DMS53 treated with DMSO at 0.1 percent for 48 hours (cell line): Measurements from ENCODE around the gene CORO2B.
"Not testable (repeated sequence)": the region's sequence is repeated elsewhere in the genome, so short reads cannot be mapped to it uniquely, and the experiment has no call there.

Source experiments
- DNase-seq: peaks from one replicate; lab custom pipeline; 2025; ENCODE audit not compliant: unreplicated experiment; lab: John Stamatoyannopoulos, UW

Gene CORO2B

DNA sequence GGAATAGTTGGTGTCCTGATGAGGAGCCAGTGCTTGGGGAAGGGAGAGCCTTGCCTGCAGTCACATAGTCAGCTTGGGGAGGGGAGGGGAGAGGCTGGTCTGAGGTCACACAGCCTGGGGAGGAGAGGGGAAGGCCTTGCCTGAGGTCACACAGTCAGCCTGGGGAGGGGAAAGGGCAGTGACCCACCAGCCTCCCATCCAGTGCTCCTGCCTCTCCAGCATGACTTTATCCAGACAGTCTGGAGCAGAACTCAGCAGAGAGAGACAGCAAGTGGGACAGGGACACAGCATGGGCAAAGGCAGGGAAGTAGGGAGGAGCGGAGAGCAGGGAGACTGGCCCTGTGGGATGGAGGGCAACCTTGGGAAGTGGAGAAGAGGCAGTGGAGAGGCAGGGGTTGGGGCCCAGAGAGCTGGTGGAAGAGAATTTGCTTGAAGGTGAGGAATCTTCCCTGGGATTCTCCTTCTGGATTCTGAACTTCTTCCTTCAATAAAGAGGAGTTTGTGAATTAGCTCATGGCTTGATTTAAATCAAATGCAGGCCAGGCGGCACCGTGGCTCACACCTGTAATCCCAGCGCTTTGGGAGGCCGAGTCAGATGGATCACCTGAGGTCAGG, 64.5 kb downstream of the CORO2B start:
- DNase-seq = no peak

- no peak for DNase-seq
Observed at GRCh38 chr15:68644083-68644904, 65.5 kb downstream of the CORO2B start.

DNA sequence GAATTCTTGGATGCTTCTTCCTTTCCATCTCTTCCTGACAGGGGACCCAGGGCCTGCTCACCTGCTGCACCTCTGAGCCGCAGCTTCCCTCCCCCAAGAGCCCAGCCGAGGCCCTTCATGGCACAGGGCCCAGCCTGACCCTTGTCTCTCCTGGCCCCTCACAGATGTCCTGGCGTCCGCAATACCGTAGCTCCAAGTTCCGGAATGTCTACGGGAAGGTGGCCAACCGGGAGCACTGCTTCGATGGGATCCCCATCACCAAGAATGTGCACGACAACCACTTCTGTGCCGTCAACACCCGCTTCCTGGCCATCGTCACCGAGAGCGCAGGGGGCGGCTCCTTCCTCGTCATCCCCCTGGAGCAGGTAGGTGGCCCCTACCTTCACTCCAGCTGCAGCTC, 66.2 kb downstream of the CORO2B start:
- no peak for DNase-seq

DNA sequence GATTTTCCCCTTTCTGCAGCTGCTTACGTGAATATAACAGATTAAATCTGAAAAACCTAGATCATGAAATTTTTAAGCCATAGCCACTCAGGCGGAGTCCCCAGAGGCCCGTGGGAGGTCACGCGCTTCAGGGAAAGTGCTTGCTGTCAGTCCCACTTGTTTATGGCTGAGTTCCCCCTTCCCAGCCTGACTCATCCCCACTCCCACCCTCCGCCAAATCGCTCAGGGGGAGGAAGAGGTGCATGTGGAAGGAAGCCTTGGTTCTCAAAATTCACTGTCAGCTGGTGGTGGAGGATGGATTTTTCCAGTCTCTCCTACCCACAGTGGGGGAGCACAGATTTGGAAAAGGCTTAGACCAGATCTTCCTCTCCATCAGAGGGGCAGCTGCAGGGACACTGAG, 67.4 kb downstream of the CORO2B start:
- no peak for DNase-seq

- DNase-seq = no peak
Observed at GRCh38 chr15:68646696-68647095, 67.9 kb downstream of the CORO2B start.

DNA sequence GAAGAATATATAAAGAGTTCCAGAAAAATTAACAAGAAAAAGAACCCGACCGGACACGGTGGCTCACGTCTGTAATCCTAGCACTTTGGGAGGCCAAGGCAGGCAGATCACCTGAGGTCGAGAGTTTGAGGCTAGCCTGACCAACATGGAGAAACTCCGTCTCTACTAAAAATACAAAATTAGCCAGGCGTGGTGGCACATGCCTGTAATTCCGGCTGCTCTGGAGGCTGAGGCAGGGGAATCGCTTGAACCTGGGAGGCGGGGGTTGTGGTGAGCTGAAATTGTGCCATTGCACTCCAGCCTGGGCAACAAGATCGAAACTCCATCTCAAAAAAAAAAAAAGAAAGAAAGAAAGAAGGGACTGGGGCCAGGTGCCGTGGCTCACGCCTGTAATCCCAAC, 68.6 kb downstream of the CORO2B start:
- DNase-seq = not testable (repeated sequence)

DNA sequence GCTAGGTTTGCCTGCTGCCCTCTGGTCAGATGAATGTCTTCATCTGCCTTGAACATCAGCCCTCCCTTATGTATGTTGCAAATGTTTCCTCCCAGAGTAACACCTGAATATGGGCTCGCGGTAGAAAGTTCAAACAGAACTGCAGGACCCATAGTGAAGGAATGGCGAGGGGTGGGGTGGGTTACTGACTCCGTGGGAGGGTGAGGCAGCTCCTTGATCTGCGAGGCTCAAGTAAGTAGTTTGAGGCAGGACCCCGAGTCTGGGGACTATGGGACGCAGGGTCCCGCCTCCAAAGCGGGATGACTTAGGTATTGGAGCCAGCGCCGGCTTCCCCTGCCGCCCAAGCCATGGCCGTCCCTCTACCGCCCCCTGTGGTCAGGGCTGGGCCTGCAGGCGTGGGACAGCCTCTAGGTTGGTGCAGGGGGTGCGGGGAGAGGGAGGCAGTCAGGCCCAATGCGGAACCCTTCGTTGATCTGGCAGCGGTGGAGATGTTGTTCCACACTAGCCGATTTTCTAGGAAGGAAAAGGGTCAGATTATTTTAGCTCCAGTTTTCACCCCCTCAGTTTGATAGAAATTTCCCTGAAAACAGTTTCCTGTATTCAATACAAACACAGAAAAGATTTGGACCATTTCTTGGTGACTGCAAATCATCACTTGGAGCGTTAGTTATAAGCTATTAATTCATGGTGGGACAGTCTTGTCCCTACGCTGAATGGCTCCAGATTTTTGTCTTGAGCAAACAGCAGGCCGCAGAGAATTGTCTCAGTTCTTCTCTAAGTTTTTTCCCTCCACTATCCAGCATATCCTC, 72.3 kb downstream of the CORO2B start:
- peak; percentile 23 for DNase-seq

DNA sequence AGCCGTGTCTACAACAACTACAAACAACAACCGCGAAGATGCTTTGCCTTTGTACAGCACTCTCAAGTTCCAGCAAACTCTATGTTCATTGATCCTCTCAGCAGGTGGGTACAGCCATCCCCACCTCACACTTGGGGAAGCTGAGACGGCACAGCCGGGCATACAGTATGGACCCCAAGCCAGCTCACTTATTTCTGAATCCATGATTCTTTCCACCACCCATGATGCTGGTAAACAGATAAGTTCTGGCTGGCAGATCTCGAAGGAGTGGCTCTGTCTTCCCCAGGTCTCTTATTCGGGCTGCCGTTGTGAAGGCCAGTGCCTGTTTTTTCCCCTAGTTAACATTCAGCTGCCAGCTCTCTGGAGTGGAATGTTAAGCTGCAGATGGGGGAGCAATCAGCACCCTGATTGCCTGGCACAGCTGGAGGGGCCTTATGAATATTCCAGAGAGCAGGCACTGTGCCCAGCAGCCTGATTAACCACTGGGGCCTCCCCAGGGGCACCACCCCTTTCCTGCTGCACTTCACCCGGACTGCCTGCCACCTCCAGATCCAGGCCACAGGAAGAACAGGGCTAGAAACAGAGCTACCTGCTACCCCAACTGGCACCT, 73.2 kb downstream of the CORO2B start:
- DNase-seq = no peak

GRCh38 chr15:68653031-68653635, 74.3 kb downstream of the CORO2B start:
- DNase-seq = no peak

DNA sequence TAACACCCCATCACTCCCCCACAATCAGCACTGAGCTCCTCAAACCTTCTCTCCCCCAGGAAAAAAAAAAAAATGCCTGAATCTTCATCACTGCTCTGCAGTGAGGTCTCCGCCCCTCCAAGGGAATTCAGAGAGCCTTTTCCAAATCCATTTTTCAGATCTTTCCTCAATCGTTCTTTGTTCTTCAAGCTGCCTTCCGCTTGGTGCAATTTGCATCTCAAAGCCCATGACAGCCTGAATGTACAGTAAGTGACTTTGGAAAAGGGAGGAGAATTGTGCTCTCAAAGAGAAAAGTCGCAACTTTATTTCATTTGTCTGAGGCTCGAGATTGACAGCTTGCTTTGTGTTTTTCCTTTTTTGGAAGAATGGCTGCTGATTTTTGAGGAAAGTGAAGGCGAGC, 75.0 kb downstream of the CORO2B start:
- DNase-seq = no peak

DNA sequence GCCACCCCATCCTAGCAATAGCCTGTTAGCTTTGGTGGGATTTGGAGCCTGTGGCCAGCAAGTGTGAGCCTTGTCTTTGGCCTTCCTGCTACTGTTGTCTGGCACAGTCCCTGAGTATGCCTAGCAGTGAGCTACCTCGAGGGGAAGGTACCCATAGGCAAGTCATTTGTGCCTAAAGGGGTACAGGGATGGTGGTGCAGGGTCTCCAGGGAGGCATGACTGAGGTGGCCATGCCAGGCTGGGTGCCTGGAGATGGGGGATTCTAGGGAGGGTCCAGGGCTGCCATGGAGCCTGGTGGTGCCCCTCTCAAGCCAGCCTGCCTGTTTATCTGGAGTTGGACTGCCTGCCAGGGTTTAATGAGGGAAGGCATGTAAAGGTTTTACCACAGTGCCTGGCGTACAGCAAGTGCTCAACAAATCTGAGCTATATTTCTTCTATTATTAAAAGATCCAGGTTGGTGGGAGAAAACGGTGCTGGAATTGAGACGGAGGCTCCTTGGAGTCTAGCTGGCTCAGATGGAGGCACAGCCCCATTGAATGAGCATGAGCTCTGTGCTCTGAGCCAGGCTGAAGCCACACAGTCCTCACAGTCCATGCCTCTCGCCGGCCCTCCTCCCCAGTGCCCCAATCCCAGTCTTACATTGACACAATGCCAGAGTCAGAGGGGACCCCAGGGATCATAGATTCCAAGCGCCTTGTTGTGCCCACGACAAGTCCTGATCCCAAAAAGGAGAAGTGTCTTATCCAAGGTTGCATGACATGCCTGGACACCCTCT, 76.2 kb downstream of the CORO2B start:
- no peak for DNase-seq

DNA sequence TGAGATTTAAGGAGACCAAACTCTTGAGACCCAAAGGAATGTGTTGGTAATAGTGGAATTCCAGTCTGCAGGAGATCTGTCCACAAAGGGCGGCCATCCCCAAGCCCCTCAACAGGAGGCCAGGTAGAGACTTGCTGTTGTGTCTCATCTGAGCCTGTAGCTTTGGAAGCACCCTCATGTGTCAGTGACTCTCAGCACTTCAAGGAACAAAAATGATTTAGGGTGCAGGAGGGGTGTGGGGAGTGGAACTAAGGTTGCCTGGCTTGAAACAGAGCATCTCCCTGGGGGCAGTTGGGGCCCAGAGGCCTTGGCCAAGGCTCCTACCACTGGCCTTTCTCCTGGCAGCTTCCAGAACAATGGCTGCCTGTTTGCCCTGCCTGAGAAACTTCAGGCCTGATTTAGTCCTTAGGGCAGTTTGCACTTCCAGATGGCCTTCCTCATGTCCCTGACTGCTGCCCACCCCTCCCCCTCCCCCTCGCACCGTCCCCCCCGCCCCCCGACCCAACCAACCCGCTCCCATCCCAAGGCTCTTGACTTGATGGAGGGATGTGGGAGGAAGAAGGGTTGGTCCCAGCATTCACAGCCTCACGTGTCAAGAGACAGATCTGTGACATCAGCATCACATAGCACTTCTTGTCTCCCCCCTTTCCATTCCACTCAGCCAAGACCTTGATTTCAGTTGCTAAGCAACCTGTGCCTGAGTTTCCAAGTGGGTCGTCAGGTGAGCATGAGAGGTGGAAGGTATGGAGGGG, 77.1 kb downstream of the CORO2B start:
- DNase-seq = no peak

- DNase-seq = no peak
Observed at GRCh38 chr15:68656438-68656739, 77.6 kb downstream of the CORO2B start.

GRCh38 chr15:68658151-68658550, 79.4 kb downstream of the CORO2B start:
- DNase-seq = no peak

- DNase-seq = no peak
Observed at GRCh38 chr15:68658641-68659358, 80.0 kb downstream of the CORO2B start.

DNA sequence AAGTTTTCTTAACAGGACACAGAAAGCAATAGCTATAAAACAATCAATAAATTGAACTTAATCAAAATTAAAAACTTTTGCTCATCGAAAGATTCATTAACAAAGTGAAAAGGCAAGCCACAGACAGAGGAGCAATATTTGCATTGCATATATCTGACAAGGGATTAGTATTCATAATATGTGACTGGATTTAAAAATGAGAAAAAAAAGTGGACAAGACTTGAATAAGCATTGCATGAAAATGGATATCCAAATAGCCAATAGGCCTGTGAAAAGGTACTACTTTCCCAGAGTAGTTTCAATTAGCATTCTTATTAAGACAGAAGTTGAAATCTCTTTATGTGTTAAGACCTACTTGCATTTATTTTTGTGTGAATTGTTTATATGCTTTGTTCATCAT, 84.7 kb downstream of the CORO2B start:
- DNase-seq = no peak

DNA sequence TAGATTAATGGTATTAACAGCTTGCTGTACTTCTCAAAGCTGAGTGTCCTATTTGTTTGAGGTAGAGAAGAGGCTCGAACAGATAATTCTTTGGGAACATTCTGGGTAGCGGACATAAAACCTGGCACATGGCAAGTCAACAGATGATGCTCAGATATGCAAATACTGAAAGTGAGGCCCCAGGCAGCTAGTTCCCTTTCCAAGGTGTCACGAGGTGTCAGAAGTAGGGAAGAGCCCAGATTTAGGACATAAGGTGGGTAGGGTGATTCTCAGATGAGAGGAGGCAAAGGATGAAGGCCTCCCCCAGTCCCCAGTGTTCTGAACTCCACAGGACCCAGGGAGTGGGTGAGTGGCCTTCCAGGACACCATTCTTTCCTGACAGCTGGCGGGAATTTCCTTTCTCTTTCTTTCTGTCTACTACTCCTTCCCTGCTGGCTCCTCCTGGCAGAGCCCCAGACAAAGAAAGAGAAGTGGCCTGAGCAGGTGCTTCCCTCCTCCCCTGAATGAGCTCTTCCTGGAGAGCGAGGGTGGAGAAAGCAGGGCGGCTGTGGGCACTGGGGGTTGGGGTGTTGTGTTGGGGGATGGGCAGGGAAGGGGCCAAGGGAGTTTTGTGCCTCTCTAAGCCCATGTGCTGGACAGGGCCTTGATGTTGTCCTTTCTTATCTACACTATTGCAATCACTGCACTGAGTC, 87.5 kb downstream of the CORO2B start:
- DNase-seq = peak; percentile 32

GRCh38 chr15:68666812-68667450, 88.1 kb downstream of the CORO2B start:
- DNase-seq = no peak
